GM23248 (cell line): Measurements from ENCODE around the gene SFMBT1.

Experiments used
- EZH2 ChIP-seq: fragments of 200-600 bp; sonication (generic); IDR thresholded peaks from 2 replicates; pipeline ENCODE4 v1.6.1; 2018; ENCODE audit warnings: antibody characterized with exemption, mild to moderate bottlenecking; ENCODE audit not compliant: insufficient read depth, poor library complexity, severe bottlenecking
- EZH2phosphoT487 ChIP-seq: fragments of 200-600 bp; sonication (generic); IDR thresholded peaks from 2 replicates; pipeline ENCODE4 v1.6.1; 2018; ENCODE audit warnings: antibody characterized with exemption, moderate library complexity, mild to moderate bottlenecking, low read depth; ENCODE audit not compliant: insufficient read depth

DNA sequence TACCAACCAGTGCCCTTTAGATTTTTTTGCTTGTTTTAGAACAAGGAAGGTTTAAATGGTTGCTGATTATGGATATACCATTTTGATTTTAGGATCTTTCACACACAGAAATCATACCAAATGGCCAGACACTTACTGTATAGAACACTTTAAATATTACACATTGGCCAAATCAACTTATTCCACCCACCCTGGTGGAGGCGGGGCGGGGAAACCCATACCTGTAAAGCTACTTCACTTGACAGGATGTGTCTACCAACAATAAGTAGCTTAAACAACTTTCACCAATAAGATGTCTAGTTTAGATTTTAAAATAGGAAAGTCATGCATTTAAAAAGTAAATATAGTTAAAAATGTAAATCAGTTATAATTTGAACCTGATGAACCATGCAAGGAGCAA, 17.0 kb upstream of the SFMBT1 start:
- TF ChIP-seq EZH2 (no peak), EZH2phosphoT487 (no peak)
